BJ (cell line): ENCODE data around the gene RRAS. TPM values are rescaled to one million over a fixed set of nuclear protein-coding genes. Genes with fewer than 3 reads are reported as not detected.

Experiments
- CTCF ChIA-PET: fragments of 350-600 bp; formaldehyde crosslinking; extraction: SDS; loops from one replicate; lab custom pipeline; 2021; ENCODE audit warnings: antibody characterized with exemption, inconsistent platforms; lab: Yijun Ruan, JAX
- POLR2A ChIA-PET: fragments of 300-600 bp; sonication (Branson Sonifier 250); formaldehyde crosslinking; extraction: SDS; loops from one replicate; lab custom pipeline; 2021; ENCODE audit warnings: antibody characterized with exemption; lab: Charles Lee
- DNase-seq: peaks from one replicate; pipeline ENCODE4 v3.0.0-alpha.2; 2011; ENCODE audit warnings: low read depth
- H3K27me3 ChIP-seq: 2 replicates; pipeline ENCODE4 v1.6.0; 2011; ENCODE audit warnings: low read length; ENCODE audit not compliant: control insufficient read depth, insufficient read depth
- H3K36me3 ChIP-seq: 2 replicates; pipeline ENCODE4 v1.5.1; 2011; ENCODE audit warnings: low read length; ENCODE audit not compliant: control insufficient read depth, insufficient read depth
- H3K4me3 ChIP-seq: 2 replicates; pipeline ENCODE4 v1.5.1; 2011; ENCODE audit warnings: low read depth, mild to moderate bottlenecking, control low read depth, low read length
- polyA plus RNA-seq: library from polyadenylated mRNA; depleted of rRNA; stranded (reverse); fragments of >200 nt; gene quantifications from 2 replicates; pipeline ENCODE4 v1.2.3, GENCODE V29; 2011
- TF ChIP-seq, protein P1 (sequence below): IDR thresholded peaks from 2 replicates; pipeline ENCODE4 v1.5.1; 2011; ENCODE audit warnings: low read depth, mild to moderate bottlenecking, control low read depth, inconsistent platforms, low read length, moderate library complexity; ENCODE audit not compliant: insufficient read depth

The RRAS gene
- polyA plus RNA-seq, 1 experiment = 186 TPM

GRCh38 chr19:49632576-49632975 lies 7.4 kb downstream of the RRAS start:
- TF ChIP-seq, protein P1, sequence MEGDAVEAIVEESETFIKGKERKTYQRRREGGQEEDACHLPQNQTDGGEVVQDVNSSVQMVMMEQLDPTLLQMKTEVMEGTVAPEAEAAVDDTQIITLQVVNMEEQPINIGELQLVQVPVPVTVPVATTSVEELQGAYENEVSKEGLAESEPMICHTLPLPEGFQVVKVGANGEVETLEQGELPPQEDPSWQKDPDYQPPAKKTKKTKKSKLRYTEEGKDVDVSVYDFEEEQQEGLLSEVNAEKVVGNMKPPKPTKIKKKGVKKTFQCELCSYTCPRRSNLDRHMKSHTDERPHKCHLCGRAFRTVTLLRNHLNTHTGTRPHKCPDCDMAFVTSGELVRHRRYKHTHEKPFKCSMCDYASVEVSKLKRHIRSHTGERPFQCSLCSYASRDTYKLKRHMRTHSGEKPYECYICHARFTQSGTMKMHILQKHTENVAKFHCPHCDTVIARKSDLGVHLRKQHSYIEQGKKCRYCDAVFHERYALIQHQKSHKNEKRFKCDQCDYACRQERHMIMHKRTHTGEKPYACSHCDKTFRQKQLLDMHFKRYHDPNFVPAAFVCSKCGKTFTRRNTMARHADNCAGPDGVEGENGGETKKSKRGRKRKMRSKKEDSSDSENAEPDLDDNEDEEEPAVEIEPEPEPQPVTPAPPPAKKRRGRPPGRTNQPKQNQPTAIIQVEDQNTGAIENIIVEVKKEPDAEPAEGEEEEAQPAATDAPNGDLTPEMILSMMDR = no peak
- Histone ChIP-seq H3K27me3 (no peaks in the 10 kb centered on the region), H3K36me3 (peaks cover 5% of the 10 kb centered on the region; the same call in 1 of the 2 replicates), H3K4me3 (no peak overlapping the region)
- POLR2A ChIA-PET = no interaction called here
- CTCF ChIA-PET = interaction anchor here (1.0 kb wide), 2 partner anchors 28 to 40 kb away, joined by 3 read pairs; no protein-coding TSS in a partner anchor
- DNase-seq = no peak

DNA sequence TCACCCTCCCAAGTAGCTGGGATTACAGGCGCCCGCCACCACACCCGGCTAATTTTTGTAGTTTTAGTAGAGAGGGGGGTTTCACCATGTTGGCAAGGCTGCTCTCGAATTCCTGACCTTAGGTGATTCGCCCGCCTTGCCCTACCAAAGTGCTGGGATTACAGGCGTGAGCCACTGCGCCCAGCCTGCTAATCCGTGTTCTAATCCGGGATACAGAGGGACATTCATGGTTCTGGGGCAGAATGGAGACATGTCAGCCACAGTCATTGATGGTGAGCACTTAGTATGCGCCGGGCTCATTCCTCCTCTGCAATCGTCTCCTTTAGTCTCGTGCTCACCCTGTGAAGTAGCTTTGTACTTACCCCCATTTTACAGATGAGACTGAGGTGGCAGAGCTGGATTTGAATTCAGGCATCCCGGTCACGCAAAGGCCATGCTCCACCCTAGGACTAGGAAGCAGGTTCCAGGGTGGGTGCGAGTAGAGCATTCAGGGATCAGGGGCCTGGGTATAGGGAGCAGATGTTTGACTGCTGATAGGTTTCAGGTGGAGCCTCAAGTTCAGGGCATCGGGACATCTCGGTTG lies 8.2 kb downstream of the RRAS start:
- no peak for DNase-seq
- TF ChIP-seq, protein P1 = no peak
- Histone ChIP-seq H3K4me3 (no peak overlapping the region), H3K27me3 (no peaks in the 10 kb centered on the region), H3K36me3 (peaks cover 5% of the 10 kb centered on the region; the same call in 1 of the 2 replicates)
- ChIA-PET POLR2A (no interaction called here), CTCF (interaction anchor here (1.0 to 1.8 kb wide), 3 partner anchors 10 to 41 kb away, joined by 3 to 6 read pairs (median 4); no protein-coding TSS in a partner anchor)

DNA sequence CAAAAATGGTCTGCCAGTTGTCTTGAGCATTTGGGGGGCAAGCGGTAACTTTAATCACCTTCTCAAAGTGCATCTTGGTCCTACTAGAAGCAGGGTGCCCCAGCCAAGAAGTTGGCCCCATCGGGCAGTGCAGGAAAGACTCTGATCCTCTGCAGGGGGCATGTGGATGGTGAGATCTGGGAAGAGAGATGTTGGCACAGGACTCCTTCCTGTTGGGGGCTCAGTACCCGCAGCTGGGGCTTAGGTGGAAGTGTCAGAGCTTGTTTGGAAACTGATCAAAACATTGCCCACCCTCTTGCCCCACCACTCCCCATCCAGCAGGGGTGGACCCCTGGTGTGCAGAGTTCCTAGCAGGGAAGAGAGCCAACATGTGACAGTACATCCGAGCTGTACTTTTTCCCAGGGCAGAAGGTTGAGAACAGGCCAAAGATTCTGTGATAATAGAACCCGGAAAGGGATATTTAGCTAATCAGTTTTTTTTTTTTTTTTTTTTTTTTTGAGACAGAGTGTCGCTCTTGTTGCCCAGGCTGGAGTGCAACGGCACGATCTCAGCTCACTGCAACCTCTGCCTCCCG lies 8.8 kb downstream of the RRAS start:
- H3K27me3 ChIP-seq = no peaks in the 10 kb centered on the region
- H3K36me3 ChIP-seq = peaks cover 3% of the 10 kb centered on the region
- CTCF ChIA-PET = interaction anchor here (0.7 to 1.8 kb wide), 4 partner anchors 9 to 47 kb away, joined by 3 to 6 read pairs (median 4); no protein-coding TSS in a partner anchor
- no peak for DNase-seq
- no peak overlapping the region for H3K4me3 ChIP-seq
- TF ChIP-seq, protein P1 = no peak
- POLR2A ChIA-PET = no interaction called here

GRCh38 chr19:49629659-49630058 lies 10.3 kb downstream of the RRAS start:
- Histone ChIP-seq H3K27me3 (no peaks in the 10 kb centered on the region), H3K4me3 (no peak overlapping the region), H3K36me3 (peaks cover 3% of the 10 kb centered on the region)
- TF ChIP-seq, protein P1 = no peak
- CTCF ChIA-PET = no interaction called here
- POLR2A ChIA-PET = no interaction called here
- DNase-seq = no peak

DNA sequence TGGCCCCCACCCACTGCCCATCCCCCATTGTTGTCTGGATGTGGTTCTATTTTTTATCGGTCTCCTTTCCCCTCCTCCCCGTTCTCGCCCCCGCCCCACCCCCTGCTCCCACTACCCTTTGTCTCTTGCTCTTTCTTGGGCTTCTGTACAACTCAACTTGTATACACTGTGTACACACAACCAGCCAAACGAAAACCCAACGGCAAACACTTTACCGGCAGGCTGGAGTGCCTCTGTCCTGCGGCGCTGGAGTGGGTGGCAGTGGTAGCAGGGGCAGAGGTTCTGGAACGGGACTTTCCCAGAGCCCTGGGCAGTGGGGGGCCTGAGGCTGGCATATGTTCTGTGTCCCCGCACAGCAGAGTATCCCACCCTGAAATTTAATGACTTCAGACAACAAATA lies 13.7 kb downstream of the RRAS start:
- no peak for DNase-seq
- Histone ChIP-seq H3K4me3 (no peak overlapping the region), H3K27me3 (no peaks in the 10 kb centered on the region), H3K36me3 (peaks cover 5% of the 10 kb centered on the region)
- TF ChIP-seq, protein P1 = no peak
- ChIA-PET POLR2A (no interaction called here), CTCF (no interaction called here)
